Measurements from ENCODE around the gene ACBD5. TPM values are rescaled to one million over a fixed set of nuclear protein-coding genes. Genes with fewer than 3 reads are reported as not detected.

Gene ACBD5
- polyA plus RNA-seq, 1 experiment, result 15.7 TPM

GRCh38 chr10:27230022-27230421 is 10.6 kb downstream of the ACBD5 start:
- no peak for DNase-seq (ENCODE audit: low read depth, low spot score)
- H3K4me3 ChIP-seq (ENCODE audit: low read depth, low read length), result no peak overlapping the region
- H3K9me3 ChIP-seq (ENCODE audit: control insufficient read depth, insufficient read depth, low read length), result no peaks in the 10 kb centered on the region
- ChIA-PET POLR2A (no interaction called here), CTCF (no interaction called here)
- no peaks in the 10 kb centered on the region for H3K27me3 ChIP-seq (ENCODE audit: control insufficient read depth, insufficient read depth, low read length)
- TF ChIP-seq CTCF (IDR thresholded peaks at IDR 0.05; ENCODE audit: low read depth, low read length), result no peak
- no peak overlapping the region for H3K27ac ChIP-seq (ENCODE audit: low read depth, low read length)

- ChIA-PET CTCF (interaction anchor here (2.7 to 4.5 kb wide), 2 partner anchors 11 to 134 kb away, joined by 21 to 36 read pairs; no protein-coding TSS in a partner anchor), POLR2A (no interaction called here)
- DNase-seq (ENCODE audit: low read depth, low spot score), result no peak
- no peaks in the 10 kb centered on the region for H3K9me3 ChIP-seq (ENCODE audit: control insufficient read depth, insufficient read depth, low read length)
- no peak overlapping the region for H3K27ac ChIP-seq (ENCODE audit: low read depth, low read length)
- H3K4me3 ChIP-seq (ENCODE audit: low read depth, low read length), result no peak overlapping the region
- no peaks in the 10 kb centered on the region for H3K27me3 ChIP-seq (ENCODE audit: control insufficient read depth, insufficient read depth, low read length)
- no peak for TF ChIP-seq CTCF (IDR thresholded peaks at IDR 0.05; ENCODE audit: low read depth, low read length)
Measured at GRCh38 chr10:27225642-27226257, 14.8 kb downstream of the ACBD5 start.

- no peak for TF ChIP-seq CTCF (IDR thresholded peaks at IDR 0.05; ENCODE audit: low read depth, low read length)
- no peaks in the 10 kb centered on the region for H3K27me3 ChIP-seq (ENCODE audit: control insufficient read depth, insufficient read depth, low read length)
- POLR2A ChIA-PET, result no interaction called here
- no peaks in the 10 kb centered on the region for H3K9me3 ChIP-seq (ENCODE audit: control insufficient read depth, insufficient read depth, low read length)
- DNase-seq (ENCODE audit: low read depth, low spot score), result no peak
- no peak overlapping the region for H3K27ac ChIP-seq (ENCODE audit: low read depth, low read length)
- H3K4me3 ChIP-seq (ENCODE audit: low read depth, low read length), result no peak overlapping the region
- CTCF ChIA-PET, result interaction anchor here (2.7 to 4.5 kb wide), 2 partner anchors 11 to 135 kb away, joined by 21 to 36 read pairs; no protein-coding TSS in a partner anchor
Measured at GRCh38 chr10:27225011-27225590, 15.5 kb downstream of the ACBD5 start.

- no peak for DNase-seq (ENCODE audit: low read depth, low spot score)
Measured at GRCh38 chr10:27223964-27224363, 16.6 kb downstream of the ACBD5 start.

More at GRCh38 chr10:27223964-27224363, 16.6 kb downstream of the ACBD5 start:
- POLR2A ChIA-PET, result interaction anchor here (0.7 kb wide), 2 partner anchors 69 to 85 kb away, joined by 5 to 7 read pairs; partner anchors contain the start of gene MASTL
- H3K27ac ChIP-seq (ENCODE audit: low read depth, low read length), result no peak overlapping the region
- H3K27me3 ChIP-seq (ENCODE audit: control insufficient read depth, insufficient read depth, low read length), result no peaks in the 10 kb centered on the region
- TF ChIP-seq CTCF (IDR thresholded peaks at IDR 0.05; ENCODE audit: low read depth, low read length), result peak; percentile 58
- H3K9me3 ChIP-seq (ENCODE audit: control insufficient read depth, insufficient read depth, low read length), result no peaks in the 10 kb centered on the region
- CTCF ChIA-PET, result interaction anchor here (0.6 to 4.5 kb wide), 35 partner anchors 8 to 957 kb away, joined by 3 to 36 read pairs (median 5); no protein-coding TSS in a partner anchor
- H3K4me3 ChIP-seq (ENCODE audit: low read depth, low read length), result no peak overlapping the region
